Measurements from ENCODE around the gene PRR35.

GRCh38 chr16:530111-530817 is 29.9 kb upstream of the PRR35 start:
- TF ChIP-seq EZH2 (IDR thresholded peaks at IDR 0.05; ENCODE audit: insufficient read depth, poor library complexity, severe bottlenecking): no peak
- no peak for TF ChIP-seq EZH2phosphoT487 (IDR thresholded peaks at IDR 0.05; ENCODE audit: insufficient read depth, low read depth)
